ENCODE data around the gene TANGO6.

Gene TANGO6

GRCh38 chr16:69071036-69071435 lies 227.7 kb downstream of the TANGO6 start:
- no peak overlapping the region for H3K9ac ChIP-seq (ENCODE audit: low read length)
- H3K9me3 ChIP-seq (ENCODE audit: control insufficient read depth, low read length): no peaks in the 10 kb centered on the region
- no peaks in the 10 kb centered on the region for H3K27me3 ChIP-seq (replicated peaks; ENCODE audit: control insufficient read depth, insufficient read depth, low read length)
- DNase-seq (ENCODE audit: low read depth): no peak
- H3K4me1 ChIP-seq (ENCODE audit: control insufficient read depth, insufficient read depth, low read length): peaks cover 8% of the 10 kb centered on the region
- no peaks in the 10 kb centered on the region for H3K36me3 ChIP-seq (ENCODE audit: control insufficient read depth, insufficient read depth, low read length, severe bottlenecking)
- H3K4me3 ChIP-seq (ENCODE audit: low read length): no peak overlapping the region

DNA sequence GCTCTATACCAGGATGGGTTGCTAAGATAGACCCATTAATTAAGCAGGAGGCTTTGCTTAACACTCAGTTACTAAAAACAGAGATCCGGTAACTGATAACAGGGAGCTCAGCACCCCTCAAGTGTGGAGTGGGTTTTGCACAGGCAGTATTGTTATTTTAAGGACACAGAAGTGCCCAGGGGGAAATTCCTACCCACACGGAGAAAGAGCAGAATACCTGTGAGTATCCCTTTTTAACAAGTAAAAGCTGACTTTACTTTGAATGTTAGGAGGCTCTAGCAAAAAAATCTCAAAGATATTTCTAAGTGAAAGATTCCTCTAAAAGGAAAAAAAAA lies 229.3 kb downstream of the TANGO6 start:
- Histone ChIP-seq H3K4me1 (ENCODE audit: control insufficient read depth, insufficient read depth, low read length) (peaks cover 8% of the 10 kb centered on the region), H3K27me3 (replicated peaks; ENCODE audit: control insufficient read depth, insufficient read depth, low read length) (no peaks in the 10 kb centered on the region), H3K9me3 (ENCODE audit: control insufficient read depth, low read length) (no peaks in the 10 kb centered on the region), H3K36me3 (ENCODE audit: control insufficient read depth, insufficient read depth, low read length, severe bottlenecking) (no peaks in the 10 kb centered on the region), H3K9ac (ENCODE audit: low read length) (no peak overlapping the region), H3K4me3 (ENCODE audit: low read length) (no peak overlapping the region)
- DNase-seq (ENCODE audit: low read depth): no peak

- Histone ChIP-seq H3K9ac (ENCODE audit: low read length) (no peak overlapping the region), H3K4me1 (ENCODE audit: control insufficient read depth, insufficient read depth, low read length) (peaks cover 8% of the 10 kb centered on the region), H3K4me3 (ENCODE audit: low read length) (no peak overlapping the region), H3K36me3 (ENCODE audit: control insufficient read depth, insufficient read depth, low read length, severe bottlenecking) (no peaks in the 10 kb centered on the region), H3K27me3 (replicated peaks; ENCODE audit: control insufficient read depth, insufficient read depth, low read length) (no peaks in the 10 kb centered on the region), H3K9me3 (ENCODE audit: control insufficient read depth, low read length) (no peaks in the 10 kb centered on the region)
- peak; percentile 79 for DNase-seq (ENCODE audit: low read depth)
These were observed 229.9 kb downstream of the TANGO6 start for GRCh38 chr16:69073181-69073702.

GRCh38 chr16:69077251-69077650 lies 233.9 kb downstream of the TANGO6 start:
- no peak overlapping the region for H3K4me3 ChIP-seq (ENCODE audit: low read length)
- no peaks in the 10 kb centered on the region for H3K36me3 ChIP-seq (ENCODE audit: control insufficient read depth, insufficient read depth, low read length, severe bottlenecking)
- DNase-seq (ENCODE audit: low read depth): peak; percentile 51
- no peaks in the 10 kb centered on the region for H3K27me3 ChIP-seq (replicated peaks; ENCODE audit: control insufficient read depth, insufficient read depth, low read length)
- peaks cover 8% of the 10 kb centered on the region for H3K4me1 ChIP-seq (ENCODE audit: control insufficient read depth, insufficient read depth, low read length)
- no peaks in the 10 kb centered on the region for H3K9me3 ChIP-seq (ENCODE audit: control insufficient read depth, low read length)
- H3K9ac ChIP-seq (ENCODE audit: low read length): no peak overlapping the region

DNA sequence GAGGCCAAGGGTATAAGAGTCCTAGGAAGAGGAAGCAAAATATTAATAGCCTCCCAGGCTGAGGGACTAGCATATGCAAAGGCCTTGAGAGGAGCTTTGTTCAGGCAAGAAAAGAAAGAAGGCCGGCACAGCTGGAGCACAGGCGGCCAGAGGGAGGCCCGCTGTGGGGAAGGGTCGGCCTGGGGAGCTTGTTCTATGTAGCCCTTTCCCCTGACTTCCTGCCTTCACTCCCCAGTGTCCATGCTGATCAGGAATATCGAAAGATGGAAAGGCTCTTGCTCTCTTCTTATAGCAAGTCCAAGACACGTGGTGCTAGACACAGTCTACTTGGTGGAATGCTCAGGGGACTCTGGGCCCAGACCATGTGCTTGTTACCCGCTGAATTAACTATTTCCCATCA lies 234.7 kb downstream of the TANGO6 start:
- Histone ChIP-seq H3K9me3 (ENCODE audit: control insufficient read depth, low read length) (no peaks in the 10 kb centered on the region), H3K9ac (ENCODE audit: low read length) (no peak overlapping the region), H3K4me1 (ENCODE audit: control insufficient read depth, insufficient read depth, low read length) (peaks cover 7% of the 10 kb centered on the region), H3K27me3 (replicated peaks; ENCODE audit: control insufficient read depth, insufficient read depth, low read length) (no peaks in the 10 kb centered on the region), H3K4me3 (ENCODE audit: low read length) (no peak overlapping the region), H3K36me3 (ENCODE audit: control insufficient read depth, insufficient read depth, low read length, severe bottlenecking) (no peaks in the 10 kb centered on the region)
- no peak for DNase-seq (ENCODE audit: low read depth)

- H3K27me3 ChIP-seq (replicated peaks; ENCODE audit: control insufficient read depth, insufficient read depth, low read length): no peaks in the 10 kb centered on the region
- no peaks in the 10 kb centered on the region for H3K36me3 ChIP-seq (ENCODE audit: control insufficient read depth, insufficient read depth, low read length, severe bottlenecking)
- no peak overlapping the region for H3K4me3 ChIP-seq (ENCODE audit: low read length)
- no peaks in the 10 kb centered on the region for H3K9me3 ChIP-seq (ENCODE audit: control insufficient read depth, low read length)
- H3K4me1 ChIP-seq (ENCODE audit: control insufficient read depth, insufficient read depth, low read length): no peaks in the 10 kb centered on the region
- no peak overlapping the region for H3K9ac ChIP-seq (ENCODE audit: low read length)
- no peak for DNase-seq (ENCODE audit: low read depth)
These were observed 236.4 kb downstream of the TANGO6 start for GRCh38 chr16:69079697-69080096.

- no peaks in the 10 kb centered on the region for H3K36me3 ChIP-seq (ENCODE audit: control insufficient read depth, insufficient read depth, low read length, severe bottlenecking)
- H3K9ac ChIP-seq (ENCODE audit: low read length): no peak overlapping the region
- no peak for DNase-seq (ENCODE audit: low read depth)
- H3K4me3 ChIP-seq (ENCODE audit: low read length): no peak overlapping the region
- no peaks in the 10 kb centered on the region for H3K4me1 ChIP-seq (ENCODE audit: control insufficient read depth, insufficient read depth, low read length)
- no peaks in the 10 kb centered on the region for H3K9me3 ChIP-seq (ENCODE audit: control insufficient read depth, low read length)
- no peaks in the 10 kb centered on the region for H3K27me3 ChIP-seq (replicated peaks; ENCODE audit: control insufficient read depth, insufficient read depth, low read length)
These were observed 240.1 kb downstream of the TANGO6 start for GRCh38 chr16:69083306-69083941.

DNA sequence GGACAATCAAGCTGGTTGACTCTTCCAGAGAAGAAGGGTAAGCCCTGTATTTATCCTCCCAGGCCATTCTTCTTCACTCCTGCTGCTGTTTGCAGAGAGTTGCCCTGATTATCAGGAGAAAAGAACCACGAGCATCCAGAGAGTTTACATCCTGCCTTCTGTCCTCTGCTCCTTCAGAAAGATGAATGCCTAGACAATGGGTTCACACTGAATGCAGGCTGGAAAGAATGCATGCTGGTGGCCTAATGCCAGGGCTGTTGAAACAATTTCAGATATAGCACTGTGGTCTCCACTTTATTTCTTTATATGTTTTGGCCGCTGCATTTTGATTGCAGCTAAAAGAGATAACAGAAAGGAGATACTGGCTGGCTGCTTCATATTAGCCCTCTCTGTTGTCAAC lies 241.0 kb downstream of the TANGO6 start:
- Histone ChIP-seq H3K27me3 (replicated peaks; ENCODE audit: control insufficient read depth, insufficient read depth, low read length) (no peaks in the 10 kb centered on the region), H3K4me3 (ENCODE audit: low read length) (no peak overlapping the region), H3K36me3 (ENCODE audit: control insufficient read depth, insufficient read depth, low read length, severe bottlenecking) (no peaks in the 10 kb centered on the region), H3K4me1 (ENCODE audit: control insufficient read depth, insufficient read depth, low read length) (no peaks in the 10 kb centered on the region), H3K9me3 (ENCODE audit: control insufficient read depth, low read length) (no peaks in the 10 kb centered on the region), H3K9ac (ENCODE audit: low read length) (no peak overlapping the region)
- peak; percentile 64 for DNase-seq (ENCODE audit: low read depth)

- Histone ChIP-seq H3K9ac (ENCODE audit: low read length) (no peak overlapping the region), H3K4me3 (ENCODE audit: low read length) (no peak overlapping the region), H3K9me3 (ENCODE audit: control insufficient read depth, low read length) (no peaks in the 10 kb centered on the region), H3K27me3 (replicated peaks; ENCODE audit: control insufficient read depth, insufficient read depth, low read length) (no peaks in the 10 kb centered on the region), H3K36me3 (ENCODE audit: control insufficient read depth, insufficient read depth, low read length, severe bottlenecking) (no peaks in the 10 kb centered on the region), H3K4me1 (ENCODE audit: control insufficient read depth, insufficient read depth, low read length) (no peaks in the 10 kb centered on the region)
- no peak for DNase-seq (ENCODE audit: low read depth)
These were observed 241.8 kb downstream of the TANGO6 start for GRCh38 chr16:69085032-69085695.

DNA sequence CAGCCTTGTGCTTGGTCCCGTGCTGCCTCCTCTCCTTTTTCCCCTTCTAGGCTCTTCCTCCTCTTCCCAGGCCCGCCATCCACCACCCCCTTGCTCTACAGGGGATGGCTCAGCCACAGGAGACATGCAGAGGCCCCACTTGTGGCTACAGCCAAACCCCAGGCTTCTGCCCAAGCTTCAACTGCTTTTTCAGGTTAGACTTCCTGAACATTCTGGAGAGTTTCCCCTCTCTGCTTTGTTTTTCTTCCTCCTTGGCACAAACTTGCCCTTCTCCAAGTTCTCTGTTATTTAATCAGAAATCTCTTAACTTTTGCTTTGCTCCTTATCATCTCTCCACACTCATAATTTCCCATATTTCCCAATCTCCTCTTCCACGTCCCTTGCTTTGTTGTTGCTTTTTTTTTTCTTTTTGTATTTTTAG lies 243.8 kb downstream of the TANGO6 start:
- H3K36me3 ChIP-seq (ENCODE audit: control insufficient read depth, insufficient read depth, low read length, severe bottlenecking): no peaks in the 10 kb centered on the region
- H3K4me1 ChIP-seq (ENCODE audit: control insufficient read depth, insufficient read depth, low read length): no peaks in the 10 kb centered on the region
- no peak for DNase-seq (ENCODE audit: low read depth)
- H3K9me3 ChIP-seq (ENCODE audit: control insufficient read depth, low read length): no peaks in the 10 kb centered on the region
- no peak overlapping the region for H3K4me3 ChIP-seq (ENCODE audit: low read length)
- H3K9ac ChIP-seq (ENCODE audit: low read length): no peak overlapping the region
- no peaks in the 10 kb centered on the region for H3K27me3 ChIP-seq (replicated peaks; ENCODE audit: control insufficient read depth, insufficient read depth, low read length)

DNA sequence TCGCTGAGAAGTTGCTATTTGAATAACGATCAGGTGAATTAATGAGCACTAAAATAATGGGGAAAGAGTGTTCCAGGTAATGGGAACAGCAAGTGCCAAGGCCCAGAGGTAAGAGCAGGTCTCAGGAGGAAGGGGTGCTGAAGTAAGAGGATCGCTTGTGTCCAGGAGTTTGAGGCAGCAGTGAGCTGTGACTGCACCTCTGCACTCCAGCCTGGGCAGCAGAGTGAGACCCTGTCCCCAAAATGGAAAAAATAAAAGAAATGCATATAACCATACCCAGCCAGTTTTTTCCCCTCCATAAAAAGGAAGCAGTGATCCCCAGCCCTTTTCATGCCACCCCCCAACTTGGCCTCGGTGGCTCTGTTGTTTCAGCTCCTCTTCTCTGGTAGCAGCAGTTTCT lies 245.4 kb downstream of the TANGO6 start:
- no peak overlapping the region for H3K4me3 ChIP-seq (ENCODE audit: low read length)
- no peaks in the 10 kb centered on the region for H3K27me3 ChIP-seq (replicated peaks; ENCODE audit: control insufficient read depth, insufficient read depth, low read length)
- DNase-seq (ENCODE audit: low read depth): no peak
- H3K36me3 ChIP-seq (ENCODE audit: control insufficient read depth, insufficient read depth, low read length, severe bottlenecking): no peaks in the 10 kb centered on the region
- H3K4me1 ChIP-seq (ENCODE audit: control insufficient read depth, insufficient read depth, low read length): no peaks in the 10 kb centered on the region
- H3K9me3 ChIP-seq (ENCODE audit: control insufficient read depth, low read length): no peaks in the 10 kb centered on the region
- H3K9ac ChIP-seq (ENCODE audit: low read length): no peak overlapping the region
